ENCODE results near the gene TBC1D22A. TPM values are rescaled to one million over a fixed set of nuclear protein-coding genes. Genes with fewer than 3 reads are reported as not detected.
A peak's percentile ranks its signal among the peaks of the same experiment; 100 is the strongest.
"Not testable (repeated sequence)": the region's sequence is repeated elsewhere in the genome, so short reads cannot be mapped to it uniquely, and the experiment has no call there.

The TBC1D22A gene
- total and polyA plus RNA-seq, 8 donors = 14.4 to 33.5 (median 15.7) TPM

GRCh38 chr22:47136671-47137070, 374.2 kb downstream of the TBC1D22A start:
- no peak for ATAC-seq
- intact Hi-C loops (cut with DNase I) = no loop called here

GRCh38 chr22:47139013-47139789, 376.8 kb downstream of the TBC1D22A start:
- H3K36me3 ChIP-seq = peaks cover 0 to 8% of the 10 kb centered on the region in 2 donors
- no peaks in the 10 kb centered on the region for H3K4me1 ChIP-seq
- DNase-seq (peak in 1 of 4 donors; percentile 65), ATAC-seq (no peak)
- no peak for TF ChIP-seq CTCF (IDR thresholded peaks at IDR 0.05)
- no peaks in the 10 kb centered on the region for H3K9me3 ChIP-seq
- intact Hi-C loops (cut with DNase I) = no loop called here
- H3K27me3 ChIP-seq = no peaks in the 10 kb centered on the region
- no peak overlapping the region for H3K4me3 ChIP-seq
- no peak overlapping the region for H3K27ac ChIP-seq

More at GRCh38 chr22:47136671-47137070, 374.2 kb downstream of the TBC1D22A start:
- Histone ChIP-seq H3K4me1 (no peaks in the 10 kb centered on the region), H3K9me3 (no peaks in the 10 kb centered on the region), H3K27ac (no peak overlapping the region), H3K36me3 (peaks cover 0 to 3% of the 10 kb centered on the region in 2 donors), H3K27me3 (no peaks in the 10 kb centered on the region), H3K4me3 (no peak overlapping the region)
- DNase-seq = peak in 1 of 4 donors; percentile 70
- TF ChIP-seq CTCF (IDR thresholded peaks at IDR 0.05) = no peak

- Histone ChIP-seq H3K27ac (no peak overlapping the region), H3K27me3 (no peaks in the 10 kb centered on the region), H3K36me3 (peaks cover 0 to 9% of the 10 kb centered on the region in 2 donors), H3K4me3 (no peak overlapping the region), H3K4me1 (no peaks in the 10 kb centered on the region), H3K9me3 (no peaks in the 10 kb centered on the region)
- ATAC-seq (no peak), DNase-seq (no peak)
- intact Hi-C loops (cut with DNase I) = no loop called here
- no peak for TF ChIP-seq CTCF (IDR thresholded peaks at IDR 0.05)
These were observed 377.3 kb downstream of the TBC1D22A start for GRCh38 chr22:47139790-47140119.

- H3K4me3 ChIP-seq; H3K27ac ChIP-seq; intact Hi-C loops (cut with DNase I); H3K36me3 ChIP-seq; H3K27me3 ChIP-seq; ATAC-seq; H3K9me3 ChIP-seq; H3K4me1 ChIP-seq: not testable (repeated sequence)
- peak in 1 of 4 donors; percentile 45 for DNase-seq
These were observed 378.5 kb downstream of the TBC1D22A start for GRCh38 chr22:47140975-47141374.

GRCh38 chr22:47142427-47143046, 380.1 kb downstream of the TBC1D22A start:
- TF ChIP-seq CTCF (IDR thresholded peaks at IDR 0.05) = no peak
- H3K27ac ChIP-seq = no peak overlapping the region
- intact Hi-C loops (cut with DNase I) = no loop called here

More at GRCh38 chr22:47142427-47143046, 380.1 kb downstream of the TBC1D22A start:
- H3K4me3 ChIP-seq = no peak overlapping the region
- no peaks in the 10 kb centered on the region for H3K9me3 ChIP-seq
- no peaks in the 10 kb centered on the region for H3K4me1 ChIP-seq
- H3K27me3 ChIP-seq = no peaks in the 10 kb centered on the region
- ATAC-seq = no peak
- DNase-seq = no peak
- peaks cover 0 to 9% of the 10 kb centered on the region in 2 donors for H3K36me3 ChIP-seq

Measured in left lung (tissue), 10 donors.